GM23338 (cell line): ENCODE data around the gene TEX53. TPM values are rescaled to one million over a fixed set of nuclear protein-coding genes. Genes with fewer than 3 reads are reported as not detected.

Experiments
- ATAC-seq: fragments of 200-7000 bp; cut with Tn5 transposase; 3 replicates; pipeline ENCODE4 v1.9.1; 2020
- DNase-seq: peaks from one replicate; pipeline ENCODE4 v3.0.0-alpha.2; 2015; ENCODE audit warnings: low spot score
- H2AFZ ChIP-seq: fragments of 200-600 bp; sonication (generic); 2 replicates; pipeline ENCODE4 v1.8.0; 2016; ENCODE audit warnings: antibody characterized with exemption, mild to moderate bottlenecking, moderate library complexity
- H3F3A ChIP-seq: fragments of 200-600 bp; sonication (generic); replicated peaks from 2 replicates; pipeline ENCODE4 v1.8.0; 2017; ENCODE audit warnings: antibody characterized with exemption, mixed run types, low read depth
- H3K27ac ChIP-seq: fragments of 200-600 bp; sonication (generic); 2 replicates; pipeline ENCODE4 v1.6.1; 2016; ENCODE audit warnings: low read depth
- H3K27me3 ChIP-seq: fragments of 200-600 bp; sonication (generic); 2 replicates; pipeline ENCODE4 v1.8.0; 2016; ENCODE audit warnings: mild to moderate bottlenecking, mixed run types, moderate library complexity; ENCODE audit not compliant: insufficient read depth
- H3K36me3 ChIP-seq: fragments of 200-600 bp; sonication (generic); 2 replicates; pipeline ENCODE4 v1.8.0; 2016; ENCODE audit warnings: mild to moderate bottlenecking; ENCODE audit not compliant: insufficient read depth
- H3K4me1 ChIP-seq: fragments of 200-600 bp; sonication (generic); 2 replicates; pipeline ENCODE4 v1.8.0; 2016; ENCODE audit warnings: mild to moderate bottlenecking, moderate library complexity; ENCODE audit not compliant: insufficient read depth
- H3K4me2 ChIP-seq: fragments of 200-600 bp; sonication (generic); 2 replicates; pipeline ENCODE4 v1.7.1; 2017; ENCODE audit warnings: mixed run types
- H3K4me3 ChIP-seq: fragments of 200-600 bp; sonication (generic); 2 replicates; pipeline ENCODE4 v1.6.1; 2016; ENCODE audit warnings: mixed run types
- H3K79me2 ChIP-seq: fragments of 200-600 bp; sonication (generic); replicated peaks from 2 replicates; pipeline ENCODE4 v1.8.0; 2017; ENCODE audit warnings: mild to moderate bottlenecking; ENCODE audit not compliant: insufficient read depth
- H3K9me2 ChIP-seq: fragments of 200-600 bp; sonication (generic); 2 replicates; pipeline ENCODE4 v1.8.0; 2017; ENCODE audit not compliant: insufficient read depth
- H4K20me1 ChIP-seq: fragments of 200-600 bp; sonication (generic); replicated peaks from 2 replicates; pipeline ENCODE4 v1.8.0; 2017; ENCODE audit warnings: mild to moderate bottlenecking; ENCODE audit not compliant: insufficient read depth
- H3K27ac Mint-ChIP-seq: 2 replicates; pipeline ENCODE4 v1.8.0; 2020; ENCODE audit warnings: inconsistent platforms, mild to moderate bottlenecking, moderate library complexity, mixed read lengths
- H3K27me3 Mint-ChIP-seq: 3 replicates; pipeline ENCODE4 v1.8.0; 2022; ENCODE audit warnings: low read depth, mild to moderate bottlenecking, moderate library complexity, mixed read lengths, inconsistent platforms; ENCODE audit not compliant: insufficient read depth, poor library complexity
- H3K36me3 Mint-ChIP-seq: 3 replicates; pipeline ENCODE4 v1.8.0; 2021; ENCODE audit warnings: low read depth, mild to moderate bottlenecking, inconsistent platforms, moderate library complexity, mixed read lengths
- H3K4me1 Mint-ChIP-seq: 3 replicates; pipeline ENCODE4 v1.8.0; 2020; ENCODE audit warnings: mild to moderate bottlenecking, inconsistent platforms, mixed read lengths
- H3K4me3 Mint-ChIP-seq: 3 replicates; pipeline ENCODE4 v1.8.0; 2021; ENCODE audit warnings: moderate library complexity, mild to moderate bottlenecking, inconsistent platforms, mixed read lengths
- H3K9me3 Mint-ChIP-seq: 3 replicates; pipeline ENCODE4 v1.8.0; 2020; ENCODE audit warnings: moderate library complexity, mild to moderate bottlenecking, inconsistent platforms, mixed read lengths
- CREB1 ChIP-seq: fragments of 250-450 bp; sonication (Bioruptor Pico); IDR thresholded peaks from 2 replicates; pipeline ENCODE4 v1.5.0; 2020; ENCODE audit warnings: low read depth, mild to moderate bottlenecking, moderate library complexity
- ETS1 ChIP-seq: IDR thresholded peaks from 2 replicates; pipeline ENCODE4 v1.6.1; 2016; ENCODE audit warnings: antibody characterized with exemption
- EZH2 ChIP-seq: fragments of 200-600 bp; sonication (generic); IDR thresholded peaks from one replicate; pipeline ENCODE4 v1.8.0; 2017; ENCODE audit warnings: antibody characterized with exemption, mild to moderate bottlenecking, low read depth; ENCODE audit not compliant: unreplicated experiment
- EZH2phosphoT487 ChIP-seq: fragments of 200-600 bp; sonication (generic); IDR thresholded peaks from one replicate; pipeline ENCODE4 v1.8.1; 2018; ENCODE audit warnings: antibody characterized with exemption; ENCODE audit not compliant: unreplicated experiment
- JUNB ChIP-seq: IDR thresholded peaks from one replicate; pipeline ENCODE4 v1.6.1; 2016; ENCODE audit warnings: antibody characterized with exemption; ENCODE audit not compliant: unreplicated experiment
- STAT1 ChIP-seq: IDR thresholded peaks from one replicate; pipeline ENCODE4 v1.6.1; 2016; ENCODE audit warnings: antibody characterized with exemption; ENCODE audit not compliant: unreplicated experiment
- ZNF462 ChIP-seq: fragments of 250-450 bp; sonication (Bioruptor Pico); IDR thresholded peaks from 2 replicates; pipeline ENCODE4 v1.5.0; 2020; ENCODE audit warnings: mild to moderate bottlenecking, moderate library complexity
- polyA plus RNA-seq: library from polyadenylated mRNA; unstranded; fragments of >200 nt; fragmentation: Nextera tagmentation; extraction: Ambion mirVana; gene quantifications from 2 replicates; pipeline ENCODE4 v1.2.1, GENCODE V29; 2016
- total RNA-seq: library from RNA; depleted of rRNA; stranded (reverse); fragments of >200 nt; shearing (Covaris generic); gene quantifications from 2 replicates; pipeline ENCODE4 v1.2.3, GENCODE V29; 2014
- TF ChIP-seq, protein P1 (sequence below): IDR thresholded peaks from one replicate; pipeline ENCODE4 v1.6.1; 2018; ENCODE audit warnings: antibody characterized with exemption; ENCODE audit not compliant: unreplicated experiment

TEX53 gene
- total and polyA plus RNA-seq, 2 experiments from 2014 or later = not detected

DNA sequence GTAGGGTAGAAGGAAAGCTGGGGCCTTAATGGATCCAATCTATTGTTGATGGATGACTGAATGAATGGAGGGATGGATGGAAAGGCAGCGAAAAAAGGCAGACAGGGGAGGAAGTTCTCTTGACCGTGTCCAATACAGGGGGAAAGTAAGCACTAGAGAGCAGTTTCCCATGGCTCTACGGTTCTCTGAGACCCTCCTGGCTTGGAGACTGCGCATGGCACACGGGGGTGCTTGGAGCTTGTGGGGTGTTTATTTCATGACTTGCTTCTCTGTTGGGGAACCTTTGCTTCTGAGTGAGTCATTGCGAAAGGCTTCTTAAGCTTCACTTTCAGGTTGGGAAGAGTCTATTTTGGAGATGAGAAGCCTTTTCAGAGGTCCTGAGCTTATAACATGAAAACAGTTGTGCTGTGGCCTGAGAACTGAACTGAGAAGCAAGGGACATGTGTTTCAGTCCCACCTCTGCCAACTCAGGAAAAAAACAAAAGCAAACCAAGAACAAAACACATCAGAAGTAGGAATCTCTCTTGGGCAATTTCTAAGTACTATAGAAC, 37.2 kb upstream of the TEX53 start:
- peaks cover 11% of the 10 kb centered on the region for H3K4me1 Mint-ChIP-seq
- Histone ChIP-seq H3K4me1 (no peaks in the 10 kb centered on the region), H4K20me1 (no peaks in the 10 kb centered on the region; the same call in 1 of the 2 replicates), H2AFZ (no peak overlapping the region), H3K27ac (no peak overlapping the region), H3K4me3 (no peak overlapping the region), H3K79me2 (no peaks in the 10 kb centered on the region), H3K9me2 (no peaks in the 10 kb centered on the region), H3K4me2 (no peak overlapping the region), H3K36me3 (no peaks in the 10 kb centered on the region), H3F3A (no peaks in the 10 kb centered on the region), H3K27me3 (no peaks in the 10 kb centered on the region)
- DNase-seq (no peak), ATAC-seq (no peak)
- no peak overlapping the region for H3K27ac Mint-ChIP-seq
- no peaks in the 10 kb centered on the region for H3K36me3 Mint-ChIP-seq
- no peak for TF ChIP-seq CREB1
- no peak for TF ChIP-seq STAT1
- TF ChIP-seq EZH2phosphoT487 = no peak
- TF ChIP-seq JUNB = no peak
- no peak for TF ChIP-seq ETS1
- H3K27me3 Mint-ChIP-seq = peaks cover 3% of the 10 kb centered on the region
- H3K9me3 Mint-ChIP-seq = no peaks in the 10 kb centered on the region
- H3K4me3 Mint-ChIP-seq = no peak overlapping the region

- H4K20me1 ChIP-seq = no peaks in the 10 kb centered on the region; the same call in 1 of the 2 replicates
- peaks cover 7% of the 10 kb centered on the region; the same call in 2 of the 3 replicates for H3K4me1 Mint-ChIP-seq
- ATAC-seq = no peak
- H3K9me2 ChIP-seq = no peaks in the 10 kb centered on the region
- H3K27me3 Mint-ChIP-seq = peaks cover 3% of the 10 kb centered on the region
- H3K4me3 Mint-ChIP-seq = no peak overlapping the region
- H3K4me2 ChIP-seq = no peak overlapping the region
- no peaks in the 10 kb centered on the region for H3K27me3 ChIP-seq
- no peaks in the 10 kb centered on the region for H3F3A ChIP-seq
- no peak overlapping the region for H2AFZ ChIP-seq
- no peaks in the 10 kb centered on the region for H3K79me2 ChIP-seq
- no peak overlapping the region for H3K27ac ChIP-seq
- H3K4me3 ChIP-seq = no peak overlapping the region
- no peaks in the 10 kb centered on the region for H3K36me3 Mint-ChIP-seq
- no peak for DNase-seq
- no peaks in the 10 kb centered on the region for H3K36me3 ChIP-seq
- H3K9me3 Mint-ChIP-seq = no peaks in the 10 kb centered on the region
- peaks cover 4% of the 10 kb centered on the region; the same call in 1 of the 2 replicates for H3K4me1 ChIP-seq
- H3K27ac Mint-ChIP-seq = no peak overlapping the region
- TF ChIP-seq CREB1 = no peak
- no peak for TF ChIP-seq EZH2phosphoT487
- TF ChIP-seq, protein P1, sequence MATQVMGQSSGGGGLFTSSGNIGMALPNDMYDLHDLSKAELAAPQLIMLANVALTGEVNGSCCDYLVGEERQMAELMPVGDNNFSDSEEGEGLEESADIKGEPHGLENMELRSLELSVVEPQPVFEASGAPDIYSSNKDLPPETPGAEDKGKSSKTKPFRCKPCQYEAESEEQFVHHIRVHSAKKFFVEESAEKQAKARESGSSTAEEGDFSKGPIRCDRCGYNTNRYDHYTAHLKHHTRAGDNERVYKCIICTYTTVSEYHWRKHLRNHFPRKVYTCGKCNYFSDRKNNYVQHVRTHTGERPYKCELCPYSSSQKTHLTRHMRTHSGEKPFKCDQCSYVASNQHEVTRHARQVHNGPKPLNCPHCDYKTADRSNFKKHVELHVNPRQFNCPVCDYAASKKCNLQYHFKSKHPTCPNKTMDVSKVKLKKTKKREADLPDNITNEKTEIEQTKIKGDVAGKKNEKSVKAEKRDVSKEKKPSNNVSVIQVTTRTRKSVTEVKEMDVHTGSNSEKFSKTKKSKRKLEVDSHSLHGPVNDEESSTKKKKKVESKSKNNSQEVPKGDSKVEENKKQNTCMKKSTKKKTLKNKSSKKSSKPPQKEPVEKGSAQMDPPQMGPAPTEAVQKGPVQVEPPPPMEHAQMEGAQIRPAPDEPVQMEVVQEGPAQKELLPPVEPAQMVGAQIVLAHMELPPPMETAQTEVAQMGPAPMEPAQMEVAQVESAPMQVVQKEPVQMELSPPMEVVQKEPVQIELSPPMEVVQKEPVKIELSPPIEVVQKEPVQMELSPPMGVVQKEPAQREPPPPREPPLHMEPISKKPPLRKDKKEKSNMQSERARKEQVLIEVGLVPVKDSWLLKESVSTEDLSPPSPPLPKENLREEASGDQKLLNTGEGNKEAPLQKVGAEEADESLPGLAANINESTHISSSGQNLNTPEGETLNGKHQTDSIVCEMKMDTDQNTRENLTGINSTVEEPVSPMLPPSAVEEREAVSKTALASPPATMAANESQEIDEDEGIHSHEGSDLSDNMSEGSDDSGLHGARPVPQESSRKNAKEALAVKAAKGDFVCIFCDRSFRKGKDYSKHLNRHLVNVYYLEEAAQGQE = no peak
- TF ChIP-seq EZH2 = no peak
- TF ChIP-seq ZNF462 (CRISPR knock-in tag) = no peak
- TF ChIP-seq STAT1 = no peak
Observed at GRCh38 chr9:114694146-114694545, 36.5 kb upstream of the TEX53 start.
